GM19395 (cell line): ENCODE measurements around the gene CCDC148.

Source experiments
- ATAC-seq: cut with Tn5 transposase; IDR thresholded peaks from one replicate; pipeline ENCODE4 v1.9.1; 2021; ENCODE audit warnings: mild to moderate bottlenecking, moderate library complexity; ENCODE audit not compliant: unreplicated experiment

Gene CCDC148

DNA sequence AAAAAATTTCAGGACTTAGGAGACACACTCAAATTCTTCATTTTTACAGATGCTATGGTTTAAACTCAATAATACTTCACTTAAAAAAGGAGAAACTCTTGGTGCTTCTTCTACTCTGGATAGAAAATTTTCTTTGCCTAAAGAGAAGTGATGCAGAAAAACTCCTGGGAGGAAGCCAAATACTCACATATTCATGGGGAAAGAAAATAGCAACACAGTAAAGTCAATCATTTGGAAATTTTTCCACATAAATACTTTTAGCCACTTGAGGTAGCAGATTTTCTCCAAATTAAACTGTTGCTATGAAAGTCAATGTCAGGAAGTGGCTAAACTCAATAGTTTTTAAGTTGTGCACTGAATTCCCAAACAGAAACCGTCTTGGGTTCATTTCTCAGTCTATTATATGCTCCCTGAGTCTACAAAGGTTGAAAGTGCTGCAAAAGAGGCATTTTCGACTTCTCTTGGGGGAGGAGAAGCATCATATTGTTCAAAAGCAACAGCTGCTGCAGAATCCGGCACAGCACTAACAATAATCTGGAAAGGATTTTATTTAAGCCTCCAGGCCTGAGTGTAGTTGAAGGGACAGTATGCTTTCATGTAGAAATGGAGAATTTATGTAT is 273.8 kb downstream of the CCDC148 start:
- no peak for ATAC-seq

- no peak for ATAC-seq
These were observed 275.4 kb downstream of the CCDC148 start for GRCh38 chr2:158181171-158181570.

DNA sequence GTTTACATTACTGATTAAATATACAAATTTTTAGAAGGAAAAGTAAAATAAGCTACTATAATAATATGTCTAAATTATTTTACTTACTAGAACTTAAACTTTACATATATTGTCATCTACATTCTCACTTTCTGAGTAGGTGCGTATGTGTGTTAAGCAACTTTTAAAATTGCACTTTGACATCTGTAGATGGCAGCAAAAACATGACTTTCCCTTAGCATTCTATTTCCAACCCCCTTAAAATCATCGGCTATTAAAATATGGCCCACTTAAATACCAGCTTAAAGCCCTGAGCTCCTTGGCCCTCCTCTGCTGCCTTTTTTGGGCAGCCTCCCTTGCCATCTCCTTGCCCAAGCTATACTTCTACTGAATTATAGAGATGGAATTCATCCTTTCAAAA is 276.9 kb downstream of the CCDC148 start:
- ATAC-seq: peak; percentile 69

GRCh38 chr2:158178646-158179045 is 277.9 kb downstream of the CCDC148 start:
- no peak for ATAC-seq

- no peak for ATAC-seq
These were observed 281.6 kb downstream of the CCDC148 start for GRCh38 chr2:158174956-158175355.

- no peak for ATAC-seq
These were observed 282.1 kb downstream of the CCDC148 start for GRCh38 chr2:158174495-158174894.

- no peak for ATAC-seq
These were observed 283.8 kb downstream of the CCDC148 start for GRCh38 chr2:158172719-158173118.

- no peak for ATAC-seq
These were observed 302.0 kb downstream of the CCDC148 start for GRCh38 chr2:158154596-158154995.

DNA sequence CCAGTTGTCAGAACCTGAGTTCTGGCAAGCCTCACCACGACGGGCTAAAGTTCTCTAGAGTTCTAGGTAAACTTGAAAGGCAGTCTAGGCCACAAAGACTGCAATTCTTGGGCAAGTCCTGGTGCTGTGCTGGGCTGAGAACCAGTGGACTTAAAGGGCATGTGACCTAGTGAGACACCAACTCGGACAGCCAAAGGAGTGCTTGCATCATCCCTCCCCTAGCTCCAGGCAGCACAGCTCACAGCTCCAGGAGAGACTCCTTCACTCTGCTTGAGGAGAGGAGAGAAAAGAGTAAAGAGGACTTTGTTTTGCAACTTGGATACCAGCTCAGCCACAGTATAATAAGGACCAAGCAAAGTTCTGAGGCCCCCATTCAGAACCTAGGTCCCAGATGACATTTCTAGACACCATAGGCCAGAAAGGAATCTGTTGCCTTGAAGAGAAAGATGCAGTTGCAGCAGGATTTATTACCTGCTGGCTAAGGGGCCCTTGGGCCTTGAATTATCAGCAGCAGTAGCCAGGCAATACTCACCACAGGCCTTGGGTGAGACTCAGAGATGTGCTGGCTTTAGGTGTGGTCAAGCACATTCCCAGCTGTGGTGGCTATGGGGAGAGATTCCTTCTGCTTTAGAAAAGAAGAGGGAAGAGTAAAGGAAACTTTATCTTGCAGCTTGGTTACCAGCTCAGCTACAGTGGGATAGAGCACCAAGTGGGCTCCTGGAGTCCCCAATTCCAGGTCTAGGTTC is 303.1 kb downstream of the CCDC148 start:
- no peak for ATAC-seq

GRCh38 chr2:158144914-158145625 is 311.5 kb downstream of the CCDC148 start:
- ATAC-seq: no peak

GRCh38 chr2:158143703-158144360 is 312.7 kb downstream of the CCDC148 start:
- ATAC-seq: no peak

- no peak for ATAC-seq
These were observed 313.8 kb downstream of the CCDC148 start for GRCh38 chr2:158142568-158143332.

DNA sequence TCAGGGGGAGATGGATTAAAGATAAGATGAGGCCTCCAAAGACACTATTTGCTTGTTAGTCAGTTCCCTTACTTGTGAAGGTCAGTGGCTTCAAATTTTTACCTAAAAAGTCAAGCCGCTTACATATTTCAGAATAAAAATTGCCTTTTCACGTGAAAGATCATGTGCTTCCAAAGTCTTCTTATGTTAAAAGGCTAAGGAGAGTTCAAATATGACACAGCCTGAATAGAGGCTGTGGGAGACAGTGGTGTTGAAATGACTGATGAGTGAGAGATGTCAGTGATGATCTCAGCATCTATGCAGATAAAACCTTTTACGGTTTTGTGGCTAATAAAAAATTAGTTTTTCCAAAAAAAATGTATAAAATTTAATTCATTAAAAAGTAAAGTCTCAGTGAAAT is 314.4 kb downstream of the CCDC148 start:
- no peak for ATAC-seq

- ATAC-seq: no peak
These were observed 316.4 kb downstream of the CCDC148 start for GRCh38 chr2:158140201-158140600.

DNA sequence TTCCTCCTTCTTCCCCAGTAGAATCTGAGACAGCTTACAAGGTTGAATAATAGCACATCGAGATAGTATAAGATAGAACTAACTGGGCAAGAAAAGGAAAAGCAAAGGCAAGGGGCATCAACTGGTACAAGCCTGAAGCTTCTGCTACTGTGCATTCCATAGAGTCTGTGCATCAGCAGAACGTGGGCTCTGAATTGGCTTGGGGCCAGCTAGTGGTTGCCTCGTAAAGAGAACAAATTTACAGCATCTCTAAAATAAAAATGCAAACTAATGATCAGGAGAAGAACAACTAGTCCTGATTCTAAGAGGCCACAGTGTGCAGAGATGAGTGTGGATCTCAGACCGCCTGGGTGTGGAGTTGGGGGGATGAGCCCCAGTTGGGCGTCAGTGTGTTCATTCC is 318.3 kb downstream of the CCDC148 start:
- no peak for ATAC-seq

GRCh38 chr2:158135096-158135495 is 321.5 kb downstream of the CCDC148 start:
- ATAC-seq: no peak

GRCh38 chr2:158134655-158135054 is 321.9 kb downstream of the CCDC148 start:
- ATAC-seq: no peak

DNA sequence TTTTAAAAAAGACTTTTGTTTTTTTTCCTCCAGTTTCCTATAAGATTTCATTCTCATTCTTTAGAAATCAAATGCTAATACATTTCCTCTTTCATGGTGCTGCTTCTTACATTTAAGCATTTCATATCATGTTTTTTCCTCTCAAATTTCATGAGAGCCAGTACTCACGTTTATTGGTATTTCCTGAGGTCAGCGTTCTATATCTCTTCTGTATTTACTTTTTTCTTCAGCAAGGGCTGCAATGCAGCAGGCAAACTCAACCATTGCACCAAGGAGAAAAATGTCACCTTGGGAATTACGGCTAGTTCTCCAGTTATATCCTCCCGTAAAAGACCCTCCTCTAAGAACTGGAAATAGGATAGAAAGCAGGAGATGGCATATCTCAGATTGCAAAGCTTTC is 322.5 kb downstream of the CCDC148 start:
- ATAC-seq: no peak

- ATAC-seq: no peak
These were observed 324.5 kb downstream of the CCDC148 start for GRCh38 chr2:158131919-158132566.

DNA sequence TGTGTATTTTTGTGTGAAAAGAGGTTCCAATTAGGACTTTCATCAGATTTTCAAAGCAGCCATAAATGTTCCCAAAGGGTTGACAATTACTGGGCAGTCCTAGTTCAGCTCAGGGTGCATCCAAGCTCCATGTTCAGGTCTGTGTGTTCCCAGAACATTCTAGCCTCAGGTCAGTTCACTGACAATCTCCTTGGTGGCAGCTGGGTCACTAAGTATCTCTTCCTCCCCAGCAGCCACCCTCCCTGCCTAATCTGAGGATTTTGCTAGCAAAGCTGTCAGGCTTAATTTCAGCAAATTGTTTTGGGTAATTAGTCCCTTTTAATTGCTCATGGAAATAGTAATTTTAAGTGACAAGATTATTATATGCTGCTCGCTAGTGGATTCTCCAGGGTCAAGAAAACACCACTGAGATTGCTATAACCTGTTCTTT is 325.1 kb downstream of the CCDC148 start:
- ATAC-seq: no peak
